ENCODE data around the gene LHCGR.

Gene LHCGR

GRCh38 chr2:48749291-48750127, 6.0 kb downstream of the LHCGR start:
- TF ChIP-seq FOXP2 (optimal IDR thresholded peaks at IDR 0.05; ENCODE audit: borderline replicate concordance, extremely low read depth, extremely low read length, insufficient read depth) (no peak), TAF1 (IDR thresholded peaks at IDR 0.05; ENCODE audit: borderline replicate concordance, insufficient read depth, low read length) (no peak), REST (IDR thresholded peaks at IDR 0.05; ENCODE audit: insufficient read depth in 1 of 2, low read depth in 2 of 2, low read length in 2 of 2) (no peak), POLR2AphosphoS5 (IDR thresholded peaks at IDR 0.05; ENCODE audit: low read depth, low read length) (no peak), SIN3A (IDR thresholded peaks at IDR 0.05; ENCODE audit: borderline replicate concordance, insufficient read depth, low read length) (no peak)

DNA sequence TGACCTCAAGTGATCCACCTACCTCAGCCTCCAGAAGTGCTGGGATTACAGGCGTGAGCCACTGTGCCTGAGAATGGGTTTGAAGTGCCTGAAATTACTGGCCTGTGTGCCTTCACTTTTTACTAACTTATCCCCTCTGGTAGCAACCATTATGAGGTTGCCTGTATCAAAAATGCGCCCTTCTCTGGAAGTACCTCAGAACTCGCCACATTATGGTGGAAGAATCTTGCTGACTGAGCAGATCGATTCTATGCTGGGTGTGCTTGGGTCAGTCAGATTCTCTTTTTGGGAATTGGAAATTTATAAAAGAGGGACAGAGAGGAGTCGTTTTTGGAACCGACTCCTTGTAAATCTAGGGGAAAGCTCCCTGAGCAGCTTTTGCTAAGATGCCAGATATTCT, 8.2 kb downstream of the LHCGR start:
- TF ChIP-seq FOXP2 (optimal IDR thresholded peaks at IDR 0.05; ENCODE audit: borderline replicate concordance, extremely low read depth, extremely low read length, insufficient read depth) (no peak), REST (IDR thresholded peaks at IDR 0.05; ENCODE audit: insufficient read depth in 1 of 2, low read depth in 2 of 2, low read length in 2 of 2) (no peak), SIN3A (IDR thresholded peaks at IDR 0.05; ENCODE audit: borderline replicate concordance, insufficient read depth, low read length) (no peak), TAF1 (IDR thresholded peaks at IDR 0.05; ENCODE audit: borderline replicate concordance, insufficient read depth, low read length) (no peak), POLR2AphosphoS5 (IDR thresholded peaks at IDR 0.05; ENCODE audit: low read depth, low read length) (no peak)

- no peak for TF ChIP-seq REST (IDR thresholded peaks at IDR 0.05; ENCODE audit: insufficient read depth in 1 of 2, low read depth in 2 of 2, low read length in 2 of 2)
- no peak for TF ChIP-seq FOXP2 (optimal IDR thresholded peaks at IDR 0.05; ENCODE audit: borderline replicate concordance, extremely low read depth, extremely low read length, insufficient read depth)
- no peak for TF ChIP-seq TAF1 (IDR thresholded peaks at IDR 0.05; ENCODE audit: borderline replicate concordance, insufficient read depth, low read length)
- TF ChIP-seq SIN3A (IDR thresholded peaks at IDR 0.05; ENCODE audit: borderline replicate concordance, insufficient read depth, low read length), result no peak
- TF ChIP-seq POLR2AphosphoS5 (IDR thresholded peaks at IDR 0.05; ENCODE audit: low read depth, low read length), result no peak
Observed at GRCh38 chr2:48738806-48739205, 16.7 kb downstream of the LHCGR start.

- TF ChIP-seq SIN3A (IDR thresholded peaks at IDR 0.05; ENCODE audit: borderline replicate concordance, insufficient read depth, low read length) (no peak), POLR2AphosphoS5 (IDR thresholded peaks at IDR 0.05; ENCODE audit: low read depth, low read length) (no peak), TAF1 (IDR thresholded peaks at IDR 0.05; ENCODE audit: borderline replicate concordance, insufficient read depth, low read length) (no peak), REST (IDR thresholded peaks at IDR 0.05; ENCODE audit: insufficient read depth in 1 of 2, low read depth in 2 of 2, low read length in 2 of 2) (no peak), FOXP2 (optimal IDR thresholded peaks at IDR 0.05; ENCODE audit: borderline replicate concordance, extremely low read depth, extremely low read length, insufficient read depth) (no peak)
Observed at GRCh38 chr2:48736251-48736650, 19.3 kb downstream of the LHCGR start.

Measured in PFSK-1 (cell line).